ENCODE measurements around the gene OLFML1. TPM values are rescaled to one million over a fixed set of nuclear protein-coding genes. Genes with fewer than 3 reads are reported as not detected.

OLFML1 gene
- polyA plus RNA-seq, 4 donors: 0.81 to 7.7 (median 2.5) TPM; not detected in 1

DNA sequence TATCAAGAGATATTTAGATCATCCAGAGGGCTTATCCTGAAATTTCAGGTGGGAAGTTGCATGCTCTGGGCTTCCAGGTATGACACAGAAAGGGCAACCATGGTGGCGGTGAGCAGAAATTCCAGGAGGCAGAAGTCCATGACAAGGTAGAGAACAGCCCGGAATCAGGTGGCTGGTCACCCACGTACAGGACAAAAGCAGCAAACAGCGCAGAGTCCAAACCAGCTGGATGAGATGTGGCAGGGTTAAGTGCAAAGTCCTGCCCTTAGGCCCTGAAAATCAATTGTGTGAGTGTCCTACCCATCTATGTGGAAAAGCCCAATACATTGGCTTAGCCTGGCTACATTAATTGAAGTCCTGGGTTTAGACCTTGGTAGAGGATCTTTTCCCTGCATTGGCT lies 40.1 kb downstream of the OLFML1 start:
- Histone ChIP-seq H3K27ac (ENCODE audit: low read depth in 1 of 3, low read length in 2 of 3) (peak overlapping the region in 2 of 3 donors; percentile 80 to 82), H3K27me3 (ENCODE audit: control insufficient read depth in 3 of 3, insufficient read depth in 3 of 3, low read length in 3 of 3) (no peaks in the 10 kb centered on the region), H3K4me3 (ENCODE audit: low read depth in 1 of 3, low read length in 3 of 3) (no peak overlapping the region), H3K4me1 (ENCODE audit: control insufficient read depth in 3 of 3, insufficient read depth in 2 of 3, low read depth in 1 of 3, low read length in 2 of 3) (peaks cover 0 to 49% (median 15%) of the 10 kb centered on the region in 3 donors), H3K9me3 (ENCODE audit: control insufficient read depth in 2 of 2, insufficient read depth in 1 of 2, low read depth in 1 of 2, low read length in 1 of 2) (no peaks in the 10 kb centered on the region), H3K36me3 (ENCODE audit: control insufficient read depth in 3 of 3, insufficient read depth in 2 of 3, low read depth in 1 of 3, low read length in 3 of 3) (peaks cover 0 to 5% (median 0%) of the 10 kb centered on the region in 3 donors)
- WGBS, 3 donors: 63 to 90% (median 83%) methylated on average over 4 of the region's 4 CpGs
- FAIRE-seq (no peak), DNase-seq (peak; percentile 72 to 82)

DNA sequence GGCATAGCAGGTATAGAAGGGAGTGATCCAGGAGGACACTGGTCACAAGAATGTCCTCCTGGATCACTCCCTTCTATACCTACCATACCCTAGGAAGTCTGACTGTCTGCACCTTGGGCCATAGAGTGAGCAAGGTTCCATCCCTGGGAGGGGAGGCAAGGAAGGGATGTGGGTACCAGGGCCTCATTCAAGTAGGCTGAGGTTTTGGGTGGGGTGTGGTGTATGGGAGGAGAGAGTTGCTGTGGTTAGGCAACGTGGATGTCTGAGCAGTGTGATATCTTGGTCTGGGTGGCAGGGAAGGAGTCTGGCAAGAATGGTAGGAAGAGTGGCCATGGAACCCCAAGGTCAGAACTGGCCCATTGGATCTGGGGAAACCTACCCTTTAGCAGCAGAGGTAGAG lies 41.7 kb downstream of the OLFML1 start:
- peaks cover 0 to 5% (median 0%) of the 10 kb centered on the region in 3 donors for H3K36me3 ChIP-seq (ENCODE audit: control insufficient read depth in 3 of 3, insufficient read depth in 2 of 3, low read depth in 1 of 3, low read length in 3 of 3)
- 67 to 71% (median 68%) methylated on average over 1 of the region's 1 CpG for WGBS, 3 donors
- no peaks in the 10 kb centered on the region for H3K27me3 ChIP-seq (ENCODE audit: control insufficient read depth in 3 of 3, insufficient read depth in 3 of 3, low read length in 3 of 3)
- no peak overlapping the region for H3K27ac ChIP-seq (ENCODE audit: low read depth in 1 of 3, low read length in 2 of 3)
- H3K4me1 ChIP-seq (ENCODE audit: control insufficient read depth in 3 of 3, insufficient read depth in 2 of 3, low read depth in 1 of 3, low read length in 2 of 3): peaks cover 0 to 46% (median 12%) of the 10 kb centered on the region in 3 donors
- FAIRE-seq (no peak), DNase-seq (no peak)
- H3K9me3 ChIP-seq (ENCODE audit: control insufficient read depth in 2 of 2, insufficient read depth in 1 of 2, low read depth in 1 of 2, low read length in 1 of 2): no peaks in the 10 kb centered on the region
- H3K4me3 ChIP-seq (ENCODE audit: low read depth in 1 of 3, low read length in 3 of 3): no peak overlapping the region

DNA sequence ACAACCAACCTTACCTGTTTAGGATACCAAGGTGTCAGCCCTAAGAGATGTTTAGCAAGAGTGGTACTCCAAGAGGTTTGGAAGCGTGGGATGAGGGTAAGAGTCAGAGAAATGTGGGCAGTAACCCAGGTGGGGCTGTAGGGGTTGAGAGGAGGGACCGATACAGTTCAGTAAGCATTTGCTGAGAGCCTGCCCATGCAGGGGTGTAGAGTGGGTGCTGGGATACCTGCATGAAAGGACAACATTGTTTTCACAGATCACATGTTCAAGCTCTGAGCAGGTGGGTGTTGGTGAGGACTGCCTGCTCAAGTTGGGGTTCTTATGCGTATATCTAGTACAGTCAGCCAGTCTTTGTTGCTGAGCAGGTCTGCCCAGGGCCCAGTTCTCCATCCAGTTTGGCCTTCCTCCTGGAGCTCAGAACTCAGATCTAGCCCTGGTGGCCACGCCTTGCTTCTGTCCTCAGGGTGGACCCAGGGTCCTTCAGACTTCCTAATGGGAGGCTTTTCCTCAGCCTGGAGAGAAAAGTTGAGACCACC lies 43.3 kb downstream of the OLFML1 start:
- H3K36me3 ChIP-seq (ENCODE audit: control insufficient read depth in 3 of 3, insufficient read depth in 2 of 3, low read depth in 1 of 3, low read length in 3 of 3): peaks cover 0 to 5% (median 0%) of the 10 kb centered on the region in 3 donors
- H3K4me3 ChIP-seq (ENCODE audit: low read depth in 1 of 3, low read length in 3 of 3): no peak overlapping the region
- peaks cover 0 to 34% (median 11%) of the 10 kb centered on the region in 3 donors for H3K4me1 ChIP-seq (ENCODE audit: control insufficient read depth in 3 of 3, insufficient read depth in 2 of 3, low read depth in 1 of 3, low read length in 2 of 3)
- H3K27ac ChIP-seq (ENCODE audit: low read depth in 1 of 3, low read length in 2 of 3): no peak overlapping the region
- no peak for DNase-seq
- H3K27me3 ChIP-seq (ENCODE audit: control insufficient read depth in 3 of 3, insufficient read depth in 3 of 3, low read length in 3 of 3): no peaks in the 10 kb centered on the region
- WGBS, 3 donors: 91 to 93% (median 91%) methylated on average over 4 of the region's 4 CpGs
- no peaks in the 10 kb centered on the region for H3K9me3 ChIP-seq (ENCODE audit: control insufficient read depth in 2 of 2, insufficient read depth in 1 of 2, low read depth in 1 of 2, low read length in 1 of 2)
- FAIRE-seq: no peak

DNA sequence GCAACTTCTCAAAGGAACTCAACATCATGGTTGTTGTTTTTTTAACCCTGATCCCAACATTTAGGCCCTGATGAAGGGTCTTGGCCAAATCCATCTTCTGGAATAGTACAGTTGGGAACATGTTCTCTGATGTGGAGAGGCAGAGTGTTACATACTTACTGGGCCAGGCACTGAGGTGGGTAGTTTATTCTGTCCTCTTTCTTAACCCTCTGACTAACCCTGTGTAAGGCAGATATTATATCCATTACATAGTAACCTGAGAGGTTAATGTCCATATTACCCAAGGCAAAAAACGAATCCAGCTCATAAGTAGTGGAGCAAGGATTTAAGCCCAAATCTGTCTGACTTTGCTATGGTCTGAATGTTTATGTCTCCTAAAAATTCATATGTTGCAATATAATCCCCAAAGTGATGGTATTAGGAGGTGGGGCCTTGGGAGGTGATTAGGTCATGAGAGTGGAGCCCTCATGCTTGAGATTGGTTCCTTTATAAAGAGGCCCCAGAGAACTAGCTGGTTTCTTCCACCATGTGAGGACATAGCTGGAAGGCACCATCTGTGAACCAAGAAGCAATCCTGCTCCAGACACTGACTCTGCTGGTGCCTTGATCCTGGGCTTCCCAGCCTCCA lies 44.8 kb downstream of the OLFML1 start:
- Histone ChIP-seq H3K4me1 (ENCODE audit: control insufficient read depth in 3 of 3, insufficient read depth in 2 of 3, low read depth in 1 of 3, low read length in 2 of 3) (peaks cover 0 to 18% (median 3%) of the 10 kb centered on the region in 3 donors), H3K36me3 (ENCODE audit: control insufficient read depth in 3 of 3, insufficient read depth in 2 of 3, low read depth in 1 of 3, low read length in 3 of 3) (peaks cover 0 to 9% (median 0%) of the 10 kb centered on the region in 3 donors), H3K27ac (ENCODE audit: low read depth in 1 of 3, low read length in 2 of 3) (no peak overlapping the region), H3K27me3 (ENCODE audit: control insufficient read depth in 3 of 3, insufficient read depth in 3 of 3, low read length in 3 of 3) (no peaks in the 10 kb centered on the region), H3K4me3 (ENCODE audit: low read depth in 1 of 3, low read length in 3 of 3) (no peak overlapping the region), H3K9me3 (ENCODE audit: control insufficient read depth in 2 of 2, insufficient read depth in 1 of 2, low read depth in 1 of 2, low read length in 1 of 2) (no peaks in the 10 kb centered on the region)
- DNase-seq (no peak), FAIRE-seq (no peak)
- 79 to 94% (median 83%) methylated on average over 1 of the region's 1 CpG for WGBS, 3 donors

DNA sequence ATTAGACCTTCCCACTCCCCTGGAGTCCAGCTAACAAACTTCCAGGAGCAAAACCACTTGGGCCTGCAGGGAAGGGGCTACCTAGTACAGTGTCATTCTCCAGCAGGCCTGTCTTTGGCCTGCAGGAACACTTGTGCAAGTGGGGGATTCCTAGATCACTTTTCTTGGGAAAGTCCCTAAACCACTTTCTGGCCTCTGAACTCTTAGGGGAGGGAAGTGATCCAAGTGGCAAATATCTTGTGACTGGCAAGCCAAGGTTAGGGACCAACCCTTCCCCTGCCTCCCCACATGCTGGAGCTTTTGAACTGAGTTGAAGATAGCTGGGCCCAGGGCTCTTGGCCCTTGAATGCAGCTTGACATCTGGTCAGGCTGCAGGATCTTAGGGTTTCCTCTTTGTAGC lies 45.7 kb downstream of the OLFML1 start:
- H3K4me1 ChIP-seq (ENCODE audit: control insufficient read depth in 3 of 3, insufficient read depth in 2 of 3, low read depth in 1 of 3, low read length in 2 of 3): peaks cover 2 to 11% (median 5%) of the 10 kb centered on the region in 3 donors
- FAIRE-seq (no peak), DNase-seq (no peak)
- H3K27ac ChIP-seq (ENCODE audit: low read depth in 1 of 3, low read length in 2 of 3): no peak overlapping the region
- no peaks in the 10 kb centered on the region for H3K9me3 ChIP-seq (ENCODE audit: control insufficient read depth in 2 of 2, insufficient read depth in 1 of 2, low read depth in 1 of 2, low read length in 1 of 2)
- no peaks in the 10 kb centered on the region for H3K27me3 ChIP-seq (ENCODE audit: control insufficient read depth in 3 of 3, insufficient read depth in 3 of 3, low read length in 3 of 3)
- no peak overlapping the region for H3K4me3 ChIP-seq (ENCODE audit: low read depth in 1 of 3, low read length in 3 of 3)
- H3K36me3 ChIP-seq (ENCODE audit: control insufficient read depth in 3 of 3, insufficient read depth in 2 of 3, low read depth in 1 of 3, low read length in 3 of 3): peaks cover 0 to 9% (median 0%) of the 10 kb centered on the region in 3 donors

DNA sequence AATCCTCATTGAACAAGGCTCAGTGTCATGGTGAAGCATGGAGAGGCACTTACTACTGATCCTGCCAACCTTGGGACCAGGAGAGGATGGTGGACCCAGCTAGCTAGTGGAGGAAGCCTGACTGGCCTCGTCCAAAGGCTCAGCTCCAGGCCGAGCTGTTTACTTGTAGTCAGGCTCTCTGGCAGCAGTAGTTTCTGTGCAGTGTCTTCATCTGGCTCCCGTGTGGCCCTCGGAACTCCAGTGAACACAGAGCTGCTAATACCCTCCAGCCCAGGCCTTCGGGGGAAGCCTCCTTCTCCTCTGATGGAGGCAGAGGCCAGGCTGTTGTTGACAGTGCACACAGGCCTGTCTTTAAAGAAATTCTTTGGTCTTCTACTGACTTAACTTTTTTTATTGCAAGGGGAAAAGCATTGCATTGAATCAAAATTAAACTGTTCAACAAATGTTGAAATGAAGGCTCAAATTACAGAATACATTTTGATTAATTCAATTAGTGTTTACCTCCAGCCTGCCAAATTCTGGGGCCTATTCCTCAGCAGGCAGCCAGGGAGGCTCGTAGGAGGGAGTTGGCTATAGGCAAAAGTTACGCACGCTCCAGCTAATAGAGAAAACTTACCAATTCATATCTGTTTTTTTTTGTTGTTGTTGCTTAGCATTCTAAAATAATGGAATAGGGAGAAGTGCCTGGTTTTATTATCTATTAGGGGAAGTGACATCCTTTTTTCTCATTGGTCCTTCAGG lies 47.3 kb downstream of the OLFML1 start:
- 69 to 84% (median 82%) methylated on average over 8 of the region's 8 CpGs for WGBS, 3 donors
- no peaks in the 10 kb centered on the region for H3K9me3 ChIP-seq (ENCODE audit: control insufficient read depth in 2 of 2, insufficient read depth in 1 of 2, low read depth in 1 of 2, low read length in 1 of 2)
- H3K36me3 ChIP-seq (ENCODE audit: control insufficient read depth in 3 of 3, insufficient read depth in 2 of 3, low read depth in 1 of 3, low read length in 3 of 3): peaks cover 0 to 9% (median 0%) of the 10 kb centered on the region in 3 donors
- H3K27me3 ChIP-seq (ENCODE audit: control insufficient read depth in 3 of 3, insufficient read depth in 3 of 3, low read length in 3 of 3): no peaks in the 10 kb centered on the region
- no peak for FAIRE-seq
- H3K4me3 ChIP-seq (ENCODE audit: low read depth in 1 of 3, low read length in 3 of 3): no peak overlapping the region
- peaks cover 2 to 11% (median 5%) of the 10 kb centered on the region in 3 donors for H3K4me1 ChIP-seq (ENCODE audit: control insufficient read depth in 3 of 3, insufficient read depth in 2 of 3, low read depth in 1 of 3, low read length in 2 of 3)
- no peak overlapping the region for H3K27ac ChIP-seq (ENCODE audit: low read depth in 1 of 3, low read length in 2 of 3)
- no peak for DNase-seq

DNA sequence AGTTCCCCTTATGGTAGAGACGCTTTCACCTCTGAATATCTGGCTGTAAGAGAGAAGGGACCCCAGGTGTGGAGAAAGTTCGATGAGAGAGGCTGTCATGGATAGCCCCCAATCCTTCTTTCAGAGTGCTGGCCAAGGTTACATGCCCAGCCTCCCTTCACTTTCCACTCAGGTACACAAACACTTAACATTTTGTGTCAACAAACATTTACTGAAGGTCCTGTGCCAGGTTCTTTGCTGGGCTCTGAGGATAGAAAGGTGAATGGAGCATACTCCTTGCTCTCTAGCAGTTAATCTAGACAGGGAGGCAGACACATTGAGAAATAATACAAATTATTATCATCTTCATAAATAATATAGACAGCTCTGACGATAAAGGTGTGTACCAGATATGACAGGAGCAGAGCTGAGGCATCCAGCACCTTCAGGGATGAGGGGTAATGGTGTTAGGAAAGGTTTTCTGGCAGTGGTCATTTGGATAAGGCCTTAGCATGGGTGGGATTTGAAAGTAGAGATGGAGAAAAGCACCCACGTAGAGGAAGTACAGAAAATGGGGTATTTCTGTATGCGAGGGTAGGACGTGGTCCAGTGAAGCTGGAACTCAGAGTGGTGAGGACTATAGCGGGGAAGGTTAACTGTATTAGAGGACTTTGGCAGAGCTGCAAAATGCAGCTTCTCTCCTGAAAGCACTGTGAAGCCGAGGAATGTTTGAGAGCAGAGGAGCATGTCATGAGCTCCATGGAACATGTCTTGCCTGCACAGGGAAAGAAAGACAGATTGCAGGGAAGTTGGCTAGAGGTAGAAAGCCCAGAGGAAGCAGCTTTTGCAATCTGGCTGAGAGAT lies 48.1 kb downstream of the OLFML1 start:
- peaks cover 0 to 9% (median 0%) of the 10 kb centered on the region in 3 donors for H3K36me3 ChIP-seq (ENCODE audit: control insufficient read depth in 3 of 3, insufficient read depth in 2 of 3, low read depth in 1 of 3, low read length in 3 of 3)
- H3K4me1 ChIP-seq (ENCODE audit: control insufficient read depth in 3 of 3, insufficient read depth in 2 of 3, low read depth in 1 of 3, low read length in 2 of 3): peaks cover 2 to 13% (median 5%) of the 10 kb centered on the region in 3 donors
- no peaks in the 10 kb centered on the region for H3K27me3 ChIP-seq (ENCODE audit: control insufficient read depth in 3 of 3, insufficient read depth in 3 of 3, low read length in 3 of 3)
- FAIRE-seq (no peak), DNase-seq (no peak)
- H3K9me3 ChIP-seq (ENCODE audit: control insufficient read depth in 2 of 2, insufficient read depth in 1 of 2, low read depth in 1 of 2, low read length in 1 of 2): no peaks in the 10 kb centered on the region
- 83 to 88% (median 85%) methylated on average over 8 of the region's 8 CpGs for WGBS, 3 donors
- no peak overlapping the region for H3K27ac ChIP-seq (ENCODE audit: low read depth in 1 of 3, low read length in 2 of 3)
- H3K4me3 ChIP-seq (ENCODE audit: low read depth in 1 of 3, low read length in 3 of 3): no peak overlapping the region

DNA sequence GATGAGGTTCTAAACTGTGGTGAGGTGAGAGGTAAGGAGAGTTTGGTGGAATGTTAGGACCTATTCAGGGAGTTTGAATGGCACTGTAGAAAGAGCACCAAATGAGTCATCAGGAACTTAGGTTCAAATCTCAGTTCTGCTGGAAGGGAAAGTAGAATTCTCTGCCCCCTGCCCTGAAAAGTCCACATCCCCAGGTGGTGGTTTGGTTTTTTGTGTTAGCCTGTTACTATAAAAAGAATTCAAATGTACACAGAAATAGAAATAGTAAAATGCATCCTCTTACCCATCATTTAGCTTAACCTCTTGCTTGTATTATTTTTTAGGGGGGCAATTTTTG lies 48.7 kb downstream of the OLFML1 start:
- no peak for FAIRE-seq
- DNase-seq: no peak
- Histone ChIP-seq H3K9me3 (ENCODE audit: control insufficient read depth in 2 of 2, insufficient read depth in 1 of 2, low read depth in 1 of 2, low read length in 1 of 2) (no peaks in the 10 kb centered on the region), H3K4me3 (ENCODE audit: low read depth in 1 of 3, low read length in 3 of 3) (no peak overlapping the region), H3K27ac (ENCODE audit: low read depth in 1 of 3, low read length in 2 of 3) (no peak overlapping the region), H3K36me3 (ENCODE audit: control insufficient read depth in 3 of 3, insufficient read depth in 2 of 3, low read depth in 1 of 3, low read length in 3 of 3) (peaks cover 0 to 9% (median 0%) of the 10 kb centered on the region in 3 donors), H3K27me3 (ENCODE audit: control insufficient read depth in 3 of 3, insufficient read depth in 3 of 3, low read length in 3 of 3) (no peaks in the 10 kb centered on the region), H3K4me1 (ENCODE audit: control insufficient read depth in 3 of 3, insufficient read depth in 2 of 3, low read depth in 1 of 3, low read length in 2 of 3) (peaks cover 2 to 18% (median 5%) of the 10 kb centered on the region in 3 donors)
